Activated CD4-positive, CD25-positive, alpha-beta regulatory T cell (primary cell): ENCODE results near the gene NECTIN1.

Experiments
- DNase-seq, 4 experiments: peaks; one replicate each; lab custom pipeline; 2025; lab: John Stamatoyannopoulos, UW

The NECTIN1 gene

DNA sequence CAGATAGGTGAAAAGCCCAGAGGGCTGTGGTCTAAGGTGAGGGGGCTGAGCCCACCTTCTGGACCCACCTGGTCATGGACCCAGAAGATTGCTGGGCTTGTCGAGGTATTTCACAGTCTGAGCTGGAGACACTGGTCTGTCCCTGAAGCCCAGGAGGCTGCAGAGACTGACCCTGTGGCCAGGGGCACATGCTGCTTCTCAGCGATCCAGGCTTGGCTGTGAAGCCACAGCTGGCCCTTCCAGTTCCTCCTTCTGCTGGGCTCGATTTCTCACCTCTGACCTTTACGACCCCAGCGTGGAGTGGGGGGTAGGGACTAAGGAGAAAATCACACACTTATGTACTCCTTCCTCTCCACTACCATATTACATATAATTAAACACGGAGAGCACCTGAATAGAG, 88.5 kb downstream of the NECTIN1 start:
- DNase-seq = no peak

DNA sequence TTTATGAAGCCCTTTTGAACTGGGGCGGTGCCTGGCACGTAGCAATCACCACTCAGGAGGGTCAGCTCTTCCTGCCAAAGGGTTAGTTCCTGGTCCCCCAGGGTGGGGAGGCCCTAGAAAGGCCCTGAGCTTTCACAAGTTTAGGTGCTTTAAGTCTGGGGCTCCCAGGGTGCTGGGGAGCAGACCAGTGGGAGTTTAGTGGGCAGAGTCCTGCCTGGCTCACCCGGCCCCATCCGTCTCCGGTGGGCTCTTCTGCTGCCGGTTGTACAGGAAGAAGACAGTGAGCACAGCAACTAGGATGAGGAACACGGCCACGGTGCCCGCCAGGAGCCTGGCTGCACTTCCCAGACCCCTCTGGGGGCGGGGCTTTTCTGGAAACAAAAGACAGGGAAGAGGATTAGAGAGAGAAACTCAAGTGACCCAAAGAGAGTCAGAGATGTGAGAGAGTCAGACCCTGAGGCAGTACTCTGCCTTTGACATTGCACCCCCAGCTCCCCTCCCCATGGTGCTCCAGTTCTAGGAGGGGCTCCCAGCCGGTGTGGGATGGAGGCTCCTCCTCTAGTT, 89.3 kb downstream of the NECTIN1 start:
- no peak for DNase-seq

DNA sequence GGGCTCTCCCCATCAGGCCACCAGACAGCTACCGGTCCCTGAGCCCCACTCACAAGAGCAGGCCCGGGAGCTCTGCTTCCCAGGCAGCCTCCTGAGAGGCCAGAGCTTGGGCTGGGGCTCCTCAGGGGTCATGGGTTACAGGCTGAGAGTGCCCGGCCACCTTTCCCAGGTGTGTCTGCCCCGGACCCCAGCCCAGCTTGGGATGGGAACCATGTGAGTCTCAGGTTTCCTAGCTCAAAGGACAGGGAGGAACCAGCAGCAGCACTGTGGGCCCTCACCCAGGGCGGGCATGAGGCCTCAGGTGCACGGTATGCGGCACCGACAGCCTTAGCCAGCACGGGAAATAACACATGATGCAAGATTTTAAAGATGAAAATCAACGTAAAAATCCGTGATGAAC, 90.1 kb downstream of the NECTIN1 start:
- no peak for DNase-seq

DNA sequence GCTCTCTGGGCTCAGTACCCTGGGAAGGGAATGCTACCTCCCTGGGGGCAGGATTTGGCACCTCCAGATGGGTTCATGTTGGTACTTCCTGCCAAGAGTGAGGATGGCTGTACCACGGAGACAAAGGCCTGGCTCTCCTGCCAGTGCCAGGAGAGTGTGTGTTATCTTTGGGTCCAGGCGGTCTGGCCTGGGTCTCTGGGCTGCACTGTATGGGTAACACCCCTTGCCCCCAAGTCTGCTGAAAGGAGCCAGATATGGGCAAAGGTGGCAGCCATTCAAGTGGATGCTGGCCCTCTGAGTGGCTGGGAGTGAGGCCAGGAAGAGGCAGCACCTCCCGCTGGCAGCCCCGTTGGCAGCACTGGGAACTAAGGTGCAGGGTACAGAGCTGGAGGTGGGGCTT, 91.5 kb downstream of the NECTIN1 start:
- no peak for DNase-seq

DNA sequence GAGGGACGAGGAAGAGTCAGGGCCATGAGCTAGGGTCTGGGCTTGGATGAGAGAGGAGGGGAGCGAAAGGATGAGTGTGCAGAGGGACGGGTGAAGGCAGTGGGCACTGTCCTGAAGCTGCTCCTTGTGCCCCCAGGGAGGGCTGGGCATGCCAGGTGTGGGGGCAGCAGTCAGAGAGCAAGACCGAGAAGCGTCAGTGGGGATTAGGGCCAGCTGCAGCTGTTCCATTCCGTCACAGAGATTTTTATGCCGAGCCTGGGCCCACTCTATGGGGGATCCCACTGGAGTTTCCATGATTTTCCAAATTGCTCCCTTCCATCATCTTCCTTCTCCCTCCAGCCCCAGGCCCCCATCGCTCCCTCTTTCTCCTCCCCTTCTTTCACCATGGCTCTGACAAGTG, 93.2 kb downstream of the NECTIN1 start:
- DNase-seq = no peak

DNA sequence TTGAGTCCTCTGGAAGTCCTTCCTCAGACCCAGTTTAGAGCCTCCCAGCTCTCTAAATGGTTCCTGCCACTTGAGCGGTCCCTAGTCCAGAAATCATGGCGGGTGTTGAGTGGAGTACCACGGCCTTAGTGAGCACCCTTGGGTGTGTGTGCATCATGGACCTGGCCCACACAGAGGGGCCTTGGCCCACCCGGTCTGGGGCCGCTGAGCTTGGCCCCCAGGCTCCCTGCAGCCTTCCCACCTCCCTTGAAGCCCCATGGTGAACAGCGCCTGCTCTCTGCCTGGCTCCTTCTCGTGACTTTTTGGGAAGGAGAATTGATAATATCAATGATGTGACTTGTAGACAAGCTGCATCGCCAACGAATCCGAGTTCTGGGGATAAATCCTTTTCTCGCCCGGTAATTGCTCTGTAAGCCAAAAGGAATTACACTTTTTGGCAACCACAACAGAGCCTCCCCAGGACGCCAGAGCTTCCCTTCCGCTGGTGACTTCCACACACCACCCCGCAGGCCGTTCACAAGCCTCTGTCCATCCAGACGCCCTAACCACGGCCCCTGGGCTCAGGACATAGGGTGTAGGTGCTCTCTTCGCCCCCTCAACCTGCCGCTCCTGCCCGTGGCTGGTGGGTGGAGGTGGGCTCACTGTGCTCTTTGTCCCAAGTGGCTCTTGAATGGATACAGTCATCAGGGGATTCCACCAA, 93.8 kb downstream of the NECTIN1 start:
- no peak for DNase-seq

DNA sequence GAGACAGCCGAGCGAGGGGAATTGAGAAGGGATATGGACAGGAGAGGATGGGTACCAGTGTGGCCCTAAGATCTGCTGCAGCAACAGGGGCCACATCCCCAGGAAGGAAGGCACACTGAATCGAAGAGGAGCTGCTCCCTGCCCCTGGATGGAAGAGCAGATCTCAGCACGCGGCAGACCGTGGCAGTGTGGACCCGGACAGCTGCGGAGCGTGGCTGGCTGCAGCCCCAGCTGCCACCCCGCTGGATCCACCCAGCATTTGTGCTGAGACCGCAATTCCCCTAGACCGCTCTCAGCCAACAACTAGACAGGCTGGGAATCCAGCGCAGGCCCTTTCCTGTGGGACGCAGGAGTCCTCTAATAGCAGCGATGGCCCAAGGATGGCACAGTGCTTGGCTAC, 94.7 kb downstream of the NECTIN1 start:
- DNase-seq = no peak

DNA sequence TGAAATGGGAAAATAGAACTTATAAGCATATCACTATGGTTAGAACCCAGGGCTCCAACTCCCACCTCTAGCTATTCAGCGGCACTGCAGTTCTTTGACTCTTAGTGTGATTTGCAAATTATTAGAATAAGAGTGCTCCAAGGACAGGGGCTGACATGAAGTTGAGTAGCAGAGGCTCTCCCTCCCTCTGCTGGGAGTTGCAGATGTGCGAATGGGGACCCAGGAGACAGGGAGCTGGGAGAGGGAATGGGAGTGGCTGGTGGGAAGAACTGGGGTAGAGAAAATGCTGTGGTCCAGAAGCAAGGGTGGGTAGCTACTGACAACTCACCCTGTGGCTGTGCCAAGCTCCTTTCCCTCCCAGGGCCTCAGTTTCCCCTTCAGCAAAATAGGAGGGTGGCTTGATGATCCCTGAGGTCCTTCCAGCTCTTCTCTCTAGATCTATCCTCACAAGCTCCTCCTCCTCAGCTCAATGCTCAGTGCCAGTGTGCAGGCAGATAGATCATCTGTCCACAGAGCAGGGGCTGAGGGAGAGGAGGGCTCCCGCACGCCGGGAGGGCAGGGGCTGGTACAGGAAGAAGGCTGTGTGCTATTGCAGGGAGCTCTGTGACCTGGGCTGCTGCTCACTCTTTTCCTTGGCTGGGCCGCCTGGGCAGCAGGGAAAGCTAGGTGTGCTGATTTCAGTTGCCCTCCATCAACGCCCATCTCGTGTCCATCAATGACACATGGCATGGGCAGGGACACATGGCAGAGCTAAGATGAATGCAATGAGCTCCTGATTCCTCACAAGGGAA, 99.0 kb downstream of the NECTIN1 start:
- DNase-seq = no peak

DNA sequence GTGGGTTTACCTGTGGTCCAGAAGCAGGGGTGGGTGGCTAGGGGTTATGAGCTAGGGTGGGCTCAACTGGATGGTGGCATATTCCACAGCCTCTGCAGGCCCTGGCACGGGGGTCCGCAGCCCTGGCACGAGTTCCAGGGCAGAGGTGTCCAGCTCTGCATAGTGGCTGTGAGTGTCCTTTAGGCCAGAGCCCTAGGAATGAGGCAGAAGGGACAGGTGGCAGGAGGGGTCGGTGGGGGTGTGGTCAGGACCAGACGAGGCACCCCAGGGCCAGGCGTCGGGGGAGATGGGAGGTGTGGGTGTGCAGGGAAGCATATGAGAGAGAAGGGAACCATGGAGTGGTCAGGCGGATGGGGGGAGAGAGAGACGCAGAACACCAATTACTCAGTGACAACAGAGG, 99.9 kb downstream of the NECTIN1 start:
- no peak for DNase-seq

DNA sequence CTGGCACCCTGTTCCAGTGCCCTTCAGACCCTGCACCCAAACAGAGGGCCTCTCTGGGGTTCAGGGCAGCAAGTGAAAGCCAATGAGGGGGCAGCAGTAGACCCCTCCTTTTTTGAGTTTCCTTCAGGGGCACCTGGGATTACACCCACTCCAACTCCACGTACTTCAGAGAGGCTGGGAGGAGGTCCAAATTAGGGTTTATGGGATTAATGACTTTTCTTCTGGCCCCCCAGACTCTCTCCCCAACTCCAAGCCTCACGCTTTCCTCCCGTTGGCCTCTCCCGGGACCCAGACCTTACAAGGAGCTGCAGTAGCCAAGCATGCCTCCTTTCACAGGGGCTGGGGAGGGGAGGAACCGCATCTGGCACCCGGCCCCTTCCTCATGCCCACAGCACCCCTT, 101.7 kb downstream of the NECTIN1 start:
- DNase-seq = no peak

DNA sequence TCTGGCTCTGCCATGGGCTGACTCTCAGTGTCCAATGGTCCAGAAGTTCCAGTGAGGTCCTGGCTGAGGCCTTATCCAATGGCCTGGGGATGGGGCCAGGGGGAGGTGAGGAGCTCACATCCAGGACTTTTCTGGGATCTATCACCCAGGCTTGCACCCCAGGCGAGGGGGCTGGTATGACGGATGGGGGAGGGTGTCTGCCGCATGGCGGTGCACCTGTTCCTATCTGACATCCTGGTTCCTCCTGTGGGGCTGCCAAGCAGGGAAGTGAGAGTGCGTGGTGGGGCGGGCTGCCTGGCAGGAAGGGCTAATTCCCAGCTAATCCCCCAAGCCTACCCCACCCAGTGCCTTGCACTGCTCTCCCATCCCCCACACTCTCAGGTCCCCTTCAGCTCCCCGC, 102.1 kb downstream of the NECTIN1 start:
- no peak for DNase-seq

DNA sequence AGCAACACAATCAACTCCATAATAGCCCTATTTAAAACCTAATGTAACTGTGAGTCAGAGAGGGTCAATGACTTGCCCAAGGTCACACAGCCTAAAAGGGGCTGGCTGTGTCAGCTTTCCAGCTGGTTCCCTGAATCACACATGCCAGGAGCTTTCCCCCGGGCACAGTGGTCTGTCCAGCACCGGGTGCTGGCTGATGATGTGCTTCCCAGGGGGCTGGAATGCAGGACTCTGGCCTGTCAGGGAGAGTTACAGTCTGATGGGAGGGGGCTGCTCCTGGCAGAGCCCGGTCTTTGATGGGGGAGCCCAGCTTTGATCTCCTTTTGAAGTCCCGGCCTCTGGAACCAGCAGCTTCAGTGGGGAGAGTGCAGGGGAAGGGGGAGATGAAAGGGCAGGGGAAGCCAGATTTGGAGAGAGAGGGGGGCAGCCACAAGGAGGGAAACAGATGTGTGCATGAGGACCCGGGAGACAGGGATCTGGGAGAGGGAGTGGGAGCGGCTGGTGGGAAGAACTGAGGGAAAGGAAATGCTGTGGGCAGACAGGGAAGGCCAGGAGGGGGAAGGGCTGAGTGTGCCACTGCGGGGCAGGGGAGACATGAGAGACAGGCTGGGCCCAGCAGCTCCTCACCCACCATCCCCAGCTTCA, 102.7 kb downstream of the NECTIN1 start:
- no peak for DNase-seq

DNA sequence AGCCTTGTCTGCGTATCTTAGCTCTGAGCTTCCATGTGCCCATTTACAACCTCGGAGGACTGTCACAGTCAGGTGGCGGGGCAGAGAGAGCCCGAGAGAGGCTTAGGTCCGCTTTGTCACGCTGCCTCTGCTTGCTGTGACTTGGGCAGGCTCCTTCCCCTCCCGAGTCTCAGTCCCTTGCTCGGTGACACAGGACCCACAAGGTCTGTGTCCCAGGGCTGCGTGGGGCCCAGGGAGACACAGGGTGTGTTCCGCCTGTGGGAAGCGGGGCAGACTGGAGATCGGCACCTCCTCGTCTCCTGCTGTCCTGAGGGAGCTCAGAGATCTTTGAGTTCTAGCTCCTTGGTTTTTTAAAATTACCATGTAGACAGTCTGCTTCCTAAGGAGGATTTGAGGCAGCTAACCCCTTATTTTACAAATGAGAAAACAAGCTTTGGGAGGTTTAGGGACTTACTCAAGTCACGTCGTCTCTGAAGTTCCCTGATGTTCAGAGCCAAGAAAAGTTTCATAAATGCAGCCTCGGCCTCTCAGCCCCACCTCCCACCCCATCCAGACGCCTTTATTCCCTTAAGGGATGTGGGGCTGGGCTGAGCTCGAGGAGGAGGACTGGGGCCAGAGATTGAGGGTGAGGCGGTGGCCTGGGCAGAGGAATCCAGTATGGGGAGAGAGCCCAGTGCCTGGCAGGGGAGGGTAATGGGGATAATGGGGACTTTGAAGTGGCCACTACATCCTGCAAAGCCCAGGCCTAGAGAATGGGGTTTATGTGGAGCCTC, 103.6 kb downstream of the NECTIN1 start:
- no peak for DNase-seq

DNA sequence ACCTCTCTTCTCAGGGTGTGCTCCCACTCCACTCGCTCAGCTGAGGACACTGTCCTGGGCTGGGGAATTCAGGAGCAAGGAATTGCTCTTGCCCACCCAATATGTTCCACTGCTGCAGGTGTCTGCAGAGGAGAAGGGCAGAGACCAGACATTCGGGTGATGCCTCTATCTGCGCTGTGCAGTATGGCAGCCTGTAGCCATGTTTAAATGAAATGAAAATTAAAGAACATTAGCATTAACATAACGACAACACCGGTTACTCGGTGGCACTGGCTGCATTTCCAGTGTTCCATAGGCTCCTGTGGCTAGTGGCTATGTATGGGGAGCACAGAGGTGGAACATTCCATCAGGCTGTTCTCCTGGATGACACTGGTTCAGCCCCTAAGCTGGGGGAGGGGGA, 104.4 kb downstream of the NECTIN1 start:
- DNase-seq = no peak

DNA sequence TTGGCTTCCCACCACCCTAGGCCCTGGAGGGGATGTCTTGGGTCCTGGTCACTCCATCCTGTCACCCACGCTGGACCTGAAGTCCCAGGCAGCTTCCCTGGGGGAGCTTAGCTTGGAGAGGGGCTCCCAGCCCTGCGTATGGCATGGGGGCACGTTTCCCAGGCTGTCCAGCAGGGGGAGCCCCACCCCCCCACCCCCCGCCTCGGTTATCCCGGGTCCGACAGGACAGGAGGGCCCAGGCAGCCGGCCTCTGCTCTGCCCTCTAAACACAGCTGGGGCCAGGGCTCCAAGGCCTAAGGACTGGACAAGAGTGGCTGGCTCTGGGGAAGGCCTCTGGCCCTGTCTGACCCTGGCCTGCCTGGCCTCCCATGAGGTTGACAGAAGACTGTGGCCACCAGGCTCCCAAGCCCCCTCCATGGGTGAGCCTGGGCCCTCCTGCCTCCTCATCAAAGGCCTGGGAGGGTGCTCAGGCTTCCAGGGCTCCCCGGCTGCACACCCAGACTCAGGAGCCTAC, 104.8 kb downstream of the NECTIN1 start:
- DNase-seq = no peak

DNA sequence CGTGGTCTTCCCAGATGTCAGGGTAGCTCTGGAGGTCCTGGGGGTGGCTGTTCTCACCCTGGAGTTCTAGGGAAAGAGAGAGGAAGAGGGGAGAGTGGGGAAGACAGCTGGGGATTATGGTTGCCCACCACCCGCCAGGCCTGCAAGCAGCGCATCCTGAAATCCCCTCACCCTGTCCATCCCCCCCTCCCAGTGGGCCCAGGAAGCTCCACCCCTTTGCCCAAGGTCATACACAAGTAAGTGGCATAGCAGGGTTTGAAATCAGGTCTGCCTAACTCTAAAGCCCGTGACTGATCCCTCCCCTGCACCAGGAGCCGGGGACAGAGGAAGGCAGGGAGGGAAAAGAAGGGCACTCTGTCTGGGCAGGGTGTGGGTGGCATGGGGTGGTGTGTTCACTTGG, 105.3 kb downstream of the NECTIN1 start:
- DNase-seq = no peak

DNA sequence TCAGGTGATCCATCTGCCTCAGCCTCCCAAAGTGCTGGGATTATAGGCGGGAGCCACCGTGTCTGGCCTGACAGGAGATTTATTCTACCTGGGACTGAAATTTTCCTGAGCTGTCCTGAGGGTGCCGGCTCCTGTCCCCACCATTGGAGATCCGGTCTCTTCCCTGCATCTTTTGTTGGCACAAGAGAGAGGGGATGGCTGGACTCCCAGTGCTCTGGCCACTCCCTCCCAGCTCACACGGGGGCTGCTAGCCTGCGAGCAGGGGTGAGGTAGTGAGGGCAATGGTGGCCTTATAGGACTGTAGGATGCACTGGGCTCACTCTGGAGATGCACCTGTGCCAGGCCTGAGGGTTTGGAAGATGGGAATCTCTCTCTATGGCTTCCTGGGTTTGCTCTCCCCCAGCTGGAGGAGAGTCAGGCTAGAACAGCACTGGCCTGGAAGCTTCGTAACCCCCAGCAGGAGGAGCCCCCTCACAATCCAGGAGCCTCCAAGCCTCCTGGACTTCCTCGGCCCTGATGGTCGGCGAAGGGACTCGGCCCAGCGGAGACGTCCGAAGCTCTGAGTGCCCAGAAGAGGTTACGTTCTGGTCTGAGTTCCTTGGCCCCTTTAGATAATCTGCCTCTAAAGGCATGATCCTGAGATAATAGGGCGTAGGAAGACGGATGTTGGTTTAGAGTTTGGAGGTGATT, 106.4 kb downstream of the NECTIN1 start:
- DNase-seq = no peak

DNA sequence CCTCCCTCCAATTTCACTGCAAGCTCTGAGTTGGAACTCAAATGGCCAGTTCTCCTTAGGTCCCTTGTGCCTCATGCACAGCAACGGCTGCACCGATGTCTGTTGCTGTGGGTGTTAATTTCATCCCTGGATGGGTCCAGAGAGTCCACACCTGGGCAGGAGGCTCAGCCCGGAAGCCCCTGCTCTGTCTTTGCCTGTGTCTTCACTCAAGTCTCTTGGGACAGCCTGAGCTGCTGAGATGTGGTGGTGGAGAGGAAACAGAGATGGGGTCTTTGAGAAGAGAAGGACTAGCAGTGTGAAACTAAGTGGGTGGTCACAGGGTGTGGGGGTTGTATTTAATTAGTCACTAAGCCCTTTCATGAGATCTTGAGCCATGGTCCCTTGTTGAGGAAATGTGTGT, 109.3 kb downstream of the NECTIN1 start:
- DNase-seq = no peak

DNA sequence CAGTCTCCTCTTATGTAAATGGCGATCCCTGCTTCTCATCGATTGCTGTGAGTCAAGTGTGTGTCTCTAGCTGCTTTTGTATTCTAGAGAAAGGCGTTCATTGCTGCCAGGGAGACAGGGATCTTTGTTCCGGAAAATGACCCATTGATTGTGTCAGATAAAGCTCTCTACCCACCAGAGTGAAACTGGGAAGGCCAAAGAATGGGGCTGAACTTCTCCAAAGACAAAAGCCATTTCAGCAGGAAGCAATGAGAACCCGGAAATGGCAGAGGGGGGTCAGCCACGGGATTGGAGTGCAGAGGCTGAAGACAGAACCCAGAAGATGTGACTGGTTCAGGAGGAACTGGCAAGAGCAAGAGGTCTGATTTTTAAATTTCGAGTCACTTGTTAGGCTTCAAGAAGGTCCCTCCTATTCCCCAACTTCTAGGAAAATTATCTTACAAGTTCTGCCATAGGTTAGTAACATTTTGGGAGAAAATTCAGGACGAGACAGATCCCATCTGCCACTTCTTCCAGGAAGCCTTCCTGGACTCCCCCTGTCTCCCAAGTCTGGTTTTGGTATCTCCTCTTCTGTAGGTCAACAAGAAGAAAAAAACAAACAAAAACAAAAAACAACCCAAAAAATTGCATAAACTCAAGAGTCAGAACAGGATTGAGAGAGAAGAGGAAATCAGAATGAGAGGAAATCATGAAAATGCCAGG, 110.6 kb downstream of the NECTIN1 start:
- DNase-seq = no peak

DNA sequence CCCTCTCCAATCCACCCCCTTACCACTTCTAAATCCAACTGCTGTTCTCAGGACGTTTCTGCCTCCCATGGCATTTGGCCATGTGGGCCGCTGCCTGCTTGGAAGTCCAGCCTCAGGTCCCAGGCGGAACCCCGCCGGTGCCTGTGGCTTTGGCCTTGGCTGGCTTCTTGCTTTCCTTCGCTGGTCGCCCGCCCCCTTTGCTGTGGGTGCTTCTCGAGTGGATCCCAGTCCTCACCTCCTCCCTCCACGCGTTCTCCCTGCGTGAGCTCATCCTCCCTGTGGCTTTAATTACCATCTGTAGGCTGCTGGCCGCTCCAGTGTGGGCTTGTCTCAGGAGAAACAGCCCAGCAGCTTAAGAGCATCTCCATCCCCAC, 111.7 kb downstream of the NECTIN1 start:
- DNase-seq = no peak
